ENCODE results near the gene CDKAL1. TPM values are rescaled to one million over a fixed set of nuclear protein-coding genes. Genes with fewer than 3 reads are reported as not detected.
A peak's percentile ranks its signal among the peaks of the same experiment; 100 is the strongest.

The CDKAL1 gene
- total and polyA plus RNA-seq, 2 of the 13 experiments (the other 11 are each of a cell fraction or from before 2014, with no cell fraction given): 9.5 to 27.7 TPM

- TF ChIP-seq ZNF644 (CRISPR knock-in tag; IDR thresholded peaks at IDR 0.05; ENCODE audit: low read depth) (no peak), CREB1 (IDR thresholded peaks at IDR 0.05) (no peak), CREB1 (CRISPR knock-in tag; IDR thresholded peaks at IDR 0.05) (no peak), BCL6 (CRISPR knock-in tag; IDR thresholded peaks at IDR 0.05) (no peak), ZNF776 (CRISPR knock-in tag; IDR thresholded peaks at IDR 0.05) (no peak), ZMYM4 (CRISPR knock-in tag; IDR thresholded peaks at IDR 0.05) (peak; percentile 37; the same call in 1 of the 2 replicates), SOX13 (IDR thresholded peaks at IDR 0.05) (no peak), SOX13 (CRISPR knock-in tag; conservative IDR thresholded peaks at IDR 0.05 in 1 of 2, IDR thresholded peaks at IDR 0.05 in 1 of 2) (0 out of 4 replicates have a peak, but pooled peaks of 1 of the 2 experiments have one; percentile 18), FIP1L1 (IDR thresholded peaks at IDR 0.05; ENCODE audit: borderline replicate concordance, insufficient read depth, low read depth, low read length) (no peak)
Observed at GRCh38 chr6:21188505-21189223, 654.4 kb downstream of the CDKAL1 start (continued).

- ATAC-seq (no peak), FAIRE-seq (no peak), DNase-seq (ENCODE audit: low spot score) (no peak)
- WGBS (ENCODE audit: low lambda C conversion rate): 95% methylated on average over 4 of the region's 4 CpGs
- in situ Hi-C loops (cut with HindIII; ENCODE audit: extremely low pct_ligation_motif_present, low pct_unique_long_range_greater_than_20kb) (no loop called here), intact Hi-C loops (cut with micrococcal nuclease; ENCODE audit: unreplicated experiment) (no loop called here)
- H3K4me3 ChIP-seq (replicated peaks in 1 of 3; ENCODE audit: insufficient read depth in 1 of 3, low read depth in 2 of 3, low read length in 3 of 3): no peak overlapping the region
- no peaks in the 10 kb centered on the region for H3K9me3 ChIP-seq (ENCODE audit: low read length)
- no peaks in the 10 kb centered on the region for H3K27me3 ChIP-seq (ENCODE audit: control insufficient read depth in 1 of 2, insufficient read depth in 2 of 2, low read length in 2 of 2)
- no peaks in the 10 kb centered on the region for H3K79me2 ChIP-seq (ENCODE audit: insufficient read depth, low read length)
- peaks cover 16% of the 10 kb centered on the region for H3K4me1 ChIP-seq (ENCODE audit: insufficient read depth, low read length)
- BruUV-seq (replicated peaks): no TSS peak
- ChIA-PET CTCF (ENCODE audit: low intra/inter-chr PET ratio, low total read pairs) (no interaction called here), POLR2A (no interaction called here)
- H3K9ac ChIP-seq (ENCODE audit: insufficient read depth, low read depth, low read length): no peak overlapping the region
- H3K27ac ChIP-seq (ENCODE audit: extremely low read length, insufficient read depth, low read length): no peak overlapping the region
- no peaks in the 10 kb centered on the region for H3K36me3 ChIP-seq (replicated peaks in 1 of 2; ENCODE audit: control insufficient read depth in 1 of 2, insufficient read depth in 2 of 2, low read length in 2 of 2)
- H4K20me1 ChIP-seq (ENCODE audit: insufficient read depth, low read length): no peaks in the 10 kb centered on the region
- no peak overlapping the region for H3K4me2 ChIP-seq (ENCODE audit: low read depth, low read length)
- no peak overlapping the region for H2AFZ ChIP-seq (ENCODE audit: low read length)
- TF ChIP-seq YY1 (IDR thresholded peaks at IDR 0.05; ENCODE audit: insufficient read depth, insufficient replicate concordance, low read depth, low read length): no peak
- no peak for TF ChIP-seq YEATS2 (CRISPR knock-in tag; IDR thresholded peaks at IDR 0.05; ENCODE audit: borderline replicate concordance)
- no peak for TF ChIP-seq MEIS1 (CRISPR knock-in tag; IDR thresholded peaks at IDR 0.05; ENCODE audit: borderline replicate concordance)
- TF ChIP-seq, protein P1, sequence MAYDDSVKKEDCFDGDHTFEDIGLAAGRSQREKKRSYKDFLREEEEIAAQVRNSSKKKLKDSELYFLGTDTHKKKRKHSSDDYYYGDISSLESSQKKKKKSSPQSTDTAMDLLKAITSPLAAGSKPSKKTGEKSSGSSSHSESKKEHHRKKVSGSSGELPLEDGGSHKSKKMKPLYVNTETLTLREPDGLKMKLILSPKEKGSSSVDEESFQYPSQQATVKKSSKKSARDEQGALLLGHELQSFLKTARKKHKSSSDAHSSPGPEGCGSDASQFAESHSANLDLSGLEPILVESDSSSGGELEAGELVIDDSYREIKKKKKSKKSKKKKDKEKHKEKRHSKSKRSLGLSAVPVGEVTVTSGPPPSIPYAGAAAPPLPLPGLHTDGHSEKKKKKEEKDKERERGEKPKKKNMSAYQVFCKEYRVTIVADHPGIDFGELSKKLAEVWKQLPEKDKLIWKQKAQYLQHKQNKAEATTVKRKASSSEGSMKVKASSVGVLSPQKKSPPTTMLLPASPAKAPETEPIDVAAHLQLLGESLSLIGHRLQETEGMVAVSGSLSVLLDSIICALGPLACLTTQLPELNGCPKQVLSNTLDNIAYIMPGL (CRISPR knock-in tag; IDR thresholded peaks at IDR 0.05; ENCODE audit: borderline replicate concordance in 1 of 2, low read depth in 1 of 2): no peak
- TF ChIP-seq NCOR1 (IDR thresholded peaks at IDR 0.05; ENCODE audit: borderline replicate concordance, low read length): no peak
- TF ChIP-seq, protein P2, sequence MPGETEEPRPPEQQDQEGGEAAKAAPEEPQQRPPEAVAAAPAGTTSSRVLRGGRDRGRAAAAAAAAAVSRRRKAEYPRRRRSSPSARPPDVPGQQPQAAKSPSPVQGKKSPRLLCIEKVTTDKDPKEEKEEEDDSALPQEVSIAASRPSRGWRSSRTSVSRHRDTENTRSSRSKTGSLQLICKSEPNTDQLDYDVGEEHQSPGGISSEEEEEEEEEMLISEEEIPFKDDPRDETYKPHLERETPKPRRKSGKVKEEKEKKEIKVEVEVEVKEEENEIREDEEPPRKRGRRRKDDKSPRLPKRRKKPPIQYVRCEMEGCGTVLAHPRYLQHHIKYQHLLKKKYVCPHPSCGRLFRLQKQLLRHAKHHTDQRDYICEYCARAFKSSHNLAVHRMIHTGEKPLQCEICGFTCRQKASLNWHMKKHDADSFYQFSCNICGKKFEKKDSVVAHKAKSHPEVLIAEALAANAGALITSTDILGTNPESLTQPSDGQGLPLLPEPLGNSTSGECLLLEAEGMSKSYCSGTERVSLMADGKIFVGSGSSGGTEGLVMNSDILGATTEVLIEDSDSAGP (CRISPR knock-in tag; IDR thresholded peaks at IDR 0.05; ENCODE audit: borderline replicate concordance): no peak
- no peak for TF ChIP-seq ZNF749 (CRISPR knock-in tag; IDR thresholded peaks at IDR 0.05; ENCODE audit: borderline replicate concordance)
- TF ChIP-seq KDM5B (CRISPR knock-in tag; IDR thresholded peaks at IDR 0.05; ENCODE audit: borderline replicate concordance): no peak
- TF ChIP-seq NRL (CRISPR knock-in tag; IDR thresholded peaks at IDR 0.05; ENCODE audit: borderline replicate concordance): no peak
- no peak for TF ChIP-seq SMYD3 (CRISPR knock-in tag; IDR thresholded peaks at IDR 0.05)
- TF ChIP-seq ZFP36 (IDR thresholded peaks at IDR 0.05; ENCODE audit: borderline replicate concordance, low read depth, low read length, partially characterized antibody): no peak
Observed at GRCh38 chr6:21189759-21190158, 655.5 kb downstream of the CDKAL1 start.
